ENCODE results near the gene FARS2.

- TF ChIP-seq, protein P1, sequence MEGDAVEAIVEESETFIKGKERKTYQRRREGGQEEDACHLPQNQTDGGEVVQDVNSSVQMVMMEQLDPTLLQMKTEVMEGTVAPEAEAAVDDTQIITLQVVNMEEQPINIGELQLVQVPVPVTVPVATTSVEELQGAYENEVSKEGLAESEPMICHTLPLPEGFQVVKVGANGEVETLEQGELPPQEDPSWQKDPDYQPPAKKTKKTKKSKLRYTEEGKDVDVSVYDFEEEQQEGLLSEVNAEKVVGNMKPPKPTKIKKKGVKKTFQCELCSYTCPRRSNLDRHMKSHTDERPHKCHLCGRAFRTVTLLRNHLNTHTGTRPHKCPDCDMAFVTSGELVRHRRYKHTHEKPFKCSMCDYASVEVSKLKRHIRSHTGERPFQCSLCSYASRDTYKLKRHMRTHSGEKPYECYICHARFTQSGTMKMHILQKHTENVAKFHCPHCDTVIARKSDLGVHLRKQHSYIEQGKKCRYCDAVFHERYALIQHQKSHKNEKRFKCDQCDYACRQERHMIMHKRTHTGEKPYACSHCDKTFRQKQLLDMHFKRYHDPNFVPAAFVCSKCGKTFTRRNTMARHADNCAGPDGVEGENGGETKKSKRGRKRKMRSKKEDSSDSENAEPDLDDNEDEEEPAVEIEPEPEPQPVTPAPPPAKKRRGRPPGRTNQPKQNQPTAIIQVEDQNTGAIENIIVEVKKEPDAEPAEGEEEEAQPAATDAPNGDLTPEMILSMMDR (IDR thresholded peaks at IDR 0.05; ENCODE audit: poor library complexity, severe bottlenecking): no peak
- no peak for TF ChIP-seq POLR2AphosphoS5 (IDR thresholded peaks at IDR 0.05)
- TF ChIP-seq, protein P2, sequence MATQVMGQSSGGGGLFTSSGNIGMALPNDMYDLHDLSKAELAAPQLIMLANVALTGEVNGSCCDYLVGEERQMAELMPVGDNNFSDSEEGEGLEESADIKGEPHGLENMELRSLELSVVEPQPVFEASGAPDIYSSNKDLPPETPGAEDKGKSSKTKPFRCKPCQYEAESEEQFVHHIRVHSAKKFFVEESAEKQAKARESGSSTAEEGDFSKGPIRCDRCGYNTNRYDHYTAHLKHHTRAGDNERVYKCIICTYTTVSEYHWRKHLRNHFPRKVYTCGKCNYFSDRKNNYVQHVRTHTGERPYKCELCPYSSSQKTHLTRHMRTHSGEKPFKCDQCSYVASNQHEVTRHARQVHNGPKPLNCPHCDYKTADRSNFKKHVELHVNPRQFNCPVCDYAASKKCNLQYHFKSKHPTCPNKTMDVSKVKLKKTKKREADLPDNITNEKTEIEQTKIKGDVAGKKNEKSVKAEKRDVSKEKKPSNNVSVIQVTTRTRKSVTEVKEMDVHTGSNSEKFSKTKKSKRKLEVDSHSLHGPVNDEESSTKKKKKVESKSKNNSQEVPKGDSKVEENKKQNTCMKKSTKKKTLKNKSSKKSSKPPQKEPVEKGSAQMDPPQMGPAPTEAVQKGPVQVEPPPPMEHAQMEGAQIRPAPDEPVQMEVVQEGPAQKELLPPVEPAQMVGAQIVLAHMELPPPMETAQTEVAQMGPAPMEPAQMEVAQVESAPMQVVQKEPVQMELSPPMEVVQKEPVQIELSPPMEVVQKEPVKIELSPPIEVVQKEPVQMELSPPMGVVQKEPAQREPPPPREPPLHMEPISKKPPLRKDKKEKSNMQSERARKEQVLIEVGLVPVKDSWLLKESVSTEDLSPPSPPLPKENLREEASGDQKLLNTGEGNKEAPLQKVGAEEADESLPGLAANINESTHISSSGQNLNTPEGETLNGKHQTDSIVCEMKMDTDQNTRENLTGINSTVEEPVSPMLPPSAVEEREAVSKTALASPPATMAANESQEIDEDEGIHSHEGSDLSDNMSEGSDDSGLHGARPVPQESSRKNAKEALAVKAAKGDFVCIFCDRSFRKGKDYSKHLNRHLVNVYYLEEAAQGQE (IDR thresholded peaks at IDR 0.05; ENCODE audit: borderline replicate concordance): no peak
These were observed 421.2 kb downstream of the FARS2 start for GRCh38 chr6:5682530-5682929.
